GM10248 (cell line): ENCODE results near the gene PSMC5.
"Not testable (repeated sequence)": the region's sequence is repeated elsewhere in the genome, so short reads cannot be mapped to it uniquely, and the experiment has no call there.

Experiments used
- CTCF ChIA-PET: fragments of 300-600 bp; sonication (Branson Sonifier 250); formaldehyde crosslinking; extraction: SDS; loops from one replicate; lab custom pipeline; 2021; ENCODE audit warnings: antibody characterized with exemption; lab: Yijun Ruan, JAX
- POLR2A ChIA-PET: fragments of 350-650 bp; sonication (Branson Sonifier 250); formaldehyde crosslinking; extraction: SDS; loops from one replicate; lab custom pipeline; 2020; ENCODE audit warnings: antibody characterized with exemption; lab: Yijun Ruan, JAX
- DNase-seq: peaks from one replicate; pipeline ENCODE4 v3.0.0; 2012; ENCODE audit errors: extremely low spot score
- TF ChIP-seq, protein P1 (sequence below): IDR thresholded peaks from 2 replicates; pipeline ENCODE4 v1.5.1; 2012; ENCODE audit warnings: mild to moderate bottlenecking, low read depth; ENCODE audit errors: extremely low read depth, missing control alignments, control extremely low read depth

PSMC5 gene

GRCh38 chr17:63874693-63875092, 47.5 kb downstream of the PSMC5 start:
- POLR2A ChIA-PET = not testable (repeated sequence)

GRCh38 chr17:63878413-63878812, 51.2 kb downstream of the PSMC5 start:
- CTCF ChIA-PET = interaction anchor here (1.2 to 3.8 kb wide), 6 partner anchors 9 to 68 kb away, joined by 3 to 17 read pairs (median 6); no protein-coding TSS in a partner anchor
- POLR2A ChIA-PET, DNase-seq: not testable (repeated sequence)

More at GRCh38 chr17:63874693-63875092, 47.5 kb downstream of the PSMC5 start:
- not testable (repeated sequence) for DNase-seq
- CTCF ChIA-PET = interaction anchor here (0.6 to 1.1 kb wide), 3 partner anchors 9 to 17 kb away, joined by 3 to 6 read pairs (median 3); no protein-coding TSS in a partner anchor

GRCh38 chr17:63880706-63881105, 53.5 kb downstream of the PSMC5 start:
- ChIA-PET CTCF (interaction anchor here (0.7 to 3.8 kb wide), 5 partner anchors 9 to 66 kb away, joined by 3 to 17 read pairs (median 9); no protein-coding TSS in a partner anchor), POLR2A (no interaction called here)
- no peak for DNase-seq
- TF ChIP-seq, protein P1, sequence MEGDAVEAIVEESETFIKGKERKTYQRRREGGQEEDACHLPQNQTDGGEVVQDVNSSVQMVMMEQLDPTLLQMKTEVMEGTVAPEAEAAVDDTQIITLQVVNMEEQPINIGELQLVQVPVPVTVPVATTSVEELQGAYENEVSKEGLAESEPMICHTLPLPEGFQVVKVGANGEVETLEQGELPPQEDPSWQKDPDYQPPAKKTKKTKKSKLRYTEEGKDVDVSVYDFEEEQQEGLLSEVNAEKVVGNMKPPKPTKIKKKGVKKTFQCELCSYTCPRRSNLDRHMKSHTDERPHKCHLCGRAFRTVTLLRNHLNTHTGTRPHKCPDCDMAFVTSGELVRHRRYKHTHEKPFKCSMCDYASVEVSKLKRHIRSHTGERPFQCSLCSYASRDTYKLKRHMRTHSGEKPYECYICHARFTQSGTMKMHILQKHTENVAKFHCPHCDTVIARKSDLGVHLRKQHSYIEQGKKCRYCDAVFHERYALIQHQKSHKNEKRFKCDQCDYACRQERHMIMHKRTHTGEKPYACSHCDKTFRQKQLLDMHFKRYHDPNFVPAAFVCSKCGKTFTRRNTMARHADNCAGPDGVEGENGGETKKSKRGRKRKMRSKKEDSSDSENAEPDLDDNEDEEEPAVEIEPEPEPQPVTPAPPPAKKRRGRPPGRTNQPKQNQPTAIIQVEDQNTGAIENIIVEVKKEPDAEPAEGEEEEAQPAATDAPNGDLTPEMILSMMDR = no peak

- POLR2A ChIA-PET, DNase-seq: not testable (repeated sequence)
- CTCF ChIA-PET = interaction anchor here (0.7 to 3.8 kb wide), 9 partner anchors 8 to 95 kb away, joined by 3 to 17 read pairs (median 6); no protein-coding TSS in a partner anchor
Observed at GRCh38 chr17:63881337-63881736, 54.1 kb downstream of the PSMC5 start.
